HG02885 (cell line): Measurements from ENCODE around the gene BUD31.

ENCODE experiments used
- ATAC-seq: cut with Tn5 transposase; IDR thresholded peaks from one replicate; pipeline ENCODE4 v1.9.1; 2021; ENCODE audit warnings: mild to moderate bottlenecking; ENCODE audit not compliant: unreplicated experiment, poor library complexity

The BUD31 gene

DNA sequence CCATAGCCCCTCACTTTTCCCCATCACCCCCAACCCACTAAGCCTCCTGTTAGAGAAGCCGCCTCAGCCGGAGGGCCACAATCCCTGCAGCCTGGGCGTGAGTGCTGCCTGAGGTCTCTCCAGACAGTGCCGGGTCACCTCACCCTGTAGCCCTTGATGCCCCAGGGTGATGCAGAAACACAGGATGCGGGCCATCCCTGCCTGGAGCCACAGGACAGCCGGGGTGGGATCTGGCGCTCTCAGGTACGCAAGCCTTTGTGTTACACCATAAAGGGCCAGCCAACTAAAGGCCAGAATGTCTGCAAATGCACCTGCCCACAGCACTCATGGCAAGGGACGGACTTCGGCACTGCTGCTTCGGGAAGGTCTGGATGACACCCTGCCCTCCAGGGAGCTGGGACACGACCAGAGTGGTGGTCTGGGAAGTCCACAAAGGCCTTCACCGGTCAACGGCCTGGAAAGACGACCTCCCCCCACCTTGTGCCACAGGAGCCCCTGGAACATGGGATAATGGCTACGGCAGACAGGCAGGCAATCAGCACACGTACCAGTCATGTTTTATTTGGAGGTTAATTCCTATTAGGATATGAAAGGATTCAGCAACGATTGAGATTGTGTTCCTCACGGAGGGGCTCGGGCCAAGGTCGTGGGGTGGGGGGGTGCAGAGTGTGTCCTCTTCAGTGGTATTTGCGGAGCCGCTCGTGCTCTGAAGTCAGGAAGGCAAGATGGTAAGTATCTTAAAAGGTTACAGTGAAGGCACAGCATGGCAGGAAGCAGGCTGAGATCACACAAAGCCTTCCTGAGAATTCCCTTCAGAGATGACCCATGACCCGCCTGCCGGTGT is 49.1 kb downstream of the BUD31 start:
- no peak for ATAC-seq

- no peak for ATAC-seq
Measured at GRCh38 chr7:99459087-99459486, 50.3 kb downstream of the BUD31 start.

- ATAC-seq: no peak
Measured at GRCh38 chr7:99460651-99461050, 51.9 kb downstream of the BUD31 start.

- no peak for ATAC-seq
Measured at GRCh38 chr7:99461221-99461620, 52.5 kb downstream of the BUD31 start.

DNA sequence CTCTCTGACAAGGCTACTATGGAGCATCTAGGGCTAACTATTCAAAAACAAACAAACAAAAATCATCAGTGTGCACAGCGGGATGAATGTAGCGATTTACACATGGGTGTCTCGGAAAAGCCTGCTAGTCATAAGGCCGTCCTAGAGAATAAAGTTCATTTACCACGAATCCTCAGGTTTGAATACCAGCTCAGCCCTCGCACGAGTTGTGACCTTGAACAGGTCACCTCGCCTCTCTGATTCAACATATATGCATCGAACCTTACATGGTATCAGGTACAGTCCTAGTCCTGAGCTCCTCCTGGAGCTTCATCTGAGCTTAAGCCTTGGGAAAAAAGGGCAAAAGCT is 56.6 kb downstream of the BUD31 start:
- no peak for ATAC-seq

DNA sequence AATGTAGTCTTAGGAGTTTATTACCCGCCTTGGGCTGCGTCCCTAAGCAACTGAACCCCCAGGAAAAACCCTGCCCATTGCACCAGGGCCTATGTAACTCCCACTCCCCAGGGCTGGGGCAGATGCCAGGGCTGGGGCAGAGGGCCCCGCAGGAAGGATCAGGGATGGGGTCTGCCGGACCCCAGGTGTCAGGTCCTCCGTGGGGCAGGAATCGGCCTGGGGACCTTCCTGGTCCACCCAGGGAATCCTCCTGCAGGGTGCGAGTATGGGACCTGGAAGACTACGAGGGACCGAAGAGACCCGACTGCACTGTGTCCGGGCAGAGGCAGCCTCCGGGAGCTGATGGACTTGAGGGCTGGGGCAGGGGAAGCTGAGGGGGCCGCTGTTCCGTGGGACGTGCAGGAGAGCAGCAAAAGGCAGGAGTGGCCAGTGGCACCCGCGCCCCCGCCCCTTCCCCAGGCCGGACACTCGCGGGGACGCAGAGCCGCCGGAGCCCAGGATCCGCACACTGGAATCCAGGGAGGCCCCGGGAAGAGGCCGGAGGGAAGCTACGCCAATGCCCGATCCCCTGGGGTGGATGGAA is 59.7 kb downstream of the BUD31 start:
- no peak for ATAC-seq
